Measurements from ENCODE around the gene SYNDIG1. TPM values are rescaled to one million over a fixed set of nuclear protein-coding genes. Genes with fewer than 3 reads are reported as not detected.

SYNDIG1 gene
- total RNA-seq, 1 donor: 2.2 TPM

DNA sequence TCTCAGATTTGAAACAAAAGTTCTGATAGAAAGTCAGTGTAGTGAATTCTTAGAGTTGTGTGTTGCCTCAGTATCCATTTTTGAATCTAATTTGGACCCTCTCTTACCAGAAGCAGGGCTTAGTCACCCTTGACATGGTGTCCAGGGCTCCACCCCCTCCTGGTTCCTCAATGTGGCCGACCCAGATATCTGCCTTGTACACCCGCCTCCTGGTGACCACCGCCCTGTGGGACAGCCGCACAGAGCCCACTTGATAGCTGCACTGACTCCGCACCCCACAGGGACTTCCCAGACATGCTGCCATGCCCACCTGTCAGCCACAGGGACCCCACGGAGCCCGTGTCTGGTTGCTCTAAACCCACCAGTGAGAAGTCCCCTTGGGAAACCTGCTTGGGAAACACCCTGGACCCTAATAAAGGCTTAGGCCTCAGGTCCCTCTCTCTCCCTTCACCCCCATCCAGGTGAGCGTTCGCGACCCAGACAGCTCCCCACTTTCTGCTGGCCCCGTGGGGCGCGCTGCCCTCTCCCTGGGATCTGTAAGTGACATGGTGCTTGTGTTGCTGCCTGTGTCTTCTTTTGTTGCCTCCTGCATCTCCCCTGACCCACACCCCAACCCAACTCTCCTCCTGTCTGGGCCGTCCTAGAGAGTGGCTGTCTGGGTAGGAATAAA is 47.2 kb upstream of the SYNDIG1 start:
- no peaks in the 10 kb centered on the region for H3K36me3 ChIP-seq (ENCODE audit: insufficient read depth, low read length)
- no peak overlapping the region for H3K27ac ChIP-seq (ENCODE audit: low read depth, low read length)
- no peaks in the 10 kb centered on the region for H3K79me2 ChIP-seq (ENCODE audit: insufficient read depth, low read length)
- no peak for DNase-seq (ENCODE audit: insufficient read length, low spot score, missing footprints)
- H3K9me3 ChIP-seq (ENCODE audit: low read depth, low read length): no peaks in the 10 kb centered on the region
- no peaks in the 10 kb centered on the region for H4K20me1 ChIP-seq (ENCODE audit: insufficient read depth, low read length)
- peaks cover 10% of the 10 kb centered on the region for H3K27me3 ChIP-seq (ENCODE audit: insufficient read depth, low read length)
- no peak for TF ChIP-seq CTCF (IDR thresholded peaks at IDR 0.05; ENCODE audit: extremely low read depth, low read depth, low read length)
- no peak overlapping the region for H3K4me3 ChIP-seq (ENCODE audit: insufficient read depth, low read length)
- H3K4me1 ChIP-seq (ENCODE audit: insufficient read depth, low read length): no peaks in the 10 kb centered on the region
- H2AFZ ChIP-seq (ENCODE audit: low read length): no peak overlapping the region
- no peak overlapping the region for H3K4me2 ChIP-seq (ENCODE audit: insufficient read depth, low read length)

DNA sequence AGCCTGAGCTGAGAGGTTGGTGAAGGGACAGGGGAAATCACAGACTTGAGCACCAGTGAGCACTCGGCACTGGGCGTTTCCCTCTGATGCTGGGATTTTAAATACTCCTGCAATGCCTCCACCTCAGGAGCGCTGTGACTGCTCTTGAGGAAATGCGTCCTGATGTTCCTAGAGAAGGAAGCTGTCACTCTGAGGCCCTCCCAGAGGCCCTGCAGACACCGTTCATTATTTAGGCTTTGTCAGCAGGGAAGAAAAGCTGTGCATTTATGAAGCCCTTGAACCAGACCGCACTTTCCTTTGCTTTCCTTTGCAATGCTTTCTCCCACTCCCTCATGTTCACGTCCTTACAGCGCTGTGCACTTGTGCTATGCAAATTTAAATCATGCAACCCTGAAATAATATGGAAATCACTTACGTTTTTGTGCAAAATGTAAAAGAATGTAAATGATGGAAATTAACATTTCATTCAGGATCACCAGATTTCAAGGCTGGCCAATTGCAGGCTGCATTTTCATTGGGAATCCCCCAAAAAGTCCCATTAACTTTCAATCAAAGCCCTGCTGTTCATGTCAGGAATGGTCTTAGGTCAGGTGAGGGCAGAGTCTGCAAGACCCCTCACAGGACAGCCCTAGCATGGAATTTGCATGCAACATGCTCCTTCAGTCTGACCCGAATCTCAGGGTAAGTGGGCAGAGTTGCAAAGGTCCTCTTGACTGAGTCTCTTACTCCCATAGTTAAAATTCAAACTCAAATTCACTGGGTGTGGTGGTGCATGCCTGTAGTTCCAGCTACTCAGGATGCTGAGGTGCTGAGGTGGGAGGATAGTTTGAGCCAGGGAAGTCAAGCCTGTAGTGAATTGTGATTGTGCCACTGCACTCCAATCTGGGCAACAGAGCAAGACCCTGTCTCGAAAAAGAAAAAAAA is 45.8 kb upstream of the SYNDIG1 start:
- Histone ChIP-seq H4K20me1 (ENCODE audit: insufficient read depth, low read length) (no peaks in the 10 kb centered on the region), H3K4me3 (ENCODE audit: insufficient read depth, low read length) (no peak overlapping the region), H3K4me2 (ENCODE audit: insufficient read depth, low read length) (no peak overlapping the region), H3K27me3 (ENCODE audit: insufficient read depth, low read length) (peaks cover 10% of the 10 kb centered on the region), H3K36me3 (ENCODE audit: insufficient read depth, low read length) (no peaks in the 10 kb centered on the region), H3K79me2 (ENCODE audit: insufficient read depth, low read length) (no peaks in the 10 kb centered on the region), H3K9me3 (ENCODE audit: low read depth, low read length) (no peaks in the 10 kb centered on the region), H3K27ac (ENCODE audit: low read depth, low read length) (no peak overlapping the region), H3K4me1 (ENCODE audit: insufficient read depth, low read length) (no peaks in the 10 kb centered on the region), H2AFZ (ENCODE audit: low read length) (no peak overlapping the region)
- DNase-seq (ENCODE audit: insufficient read length, low spot score, missing footprints): peak; percentile 66
- no peak for TF ChIP-seq CTCF (IDR thresholded peaks at IDR 0.05; ENCODE audit: extremely low read depth, low read depth, low read length)

- Histone ChIP-seq H3K79me2 (ENCODE audit: insufficient read depth, low read length) (no peaks in the 10 kb centered on the region), H3K27me3 (ENCODE audit: insufficient read depth, low read length) (peaks cover 10% of the 10 kb centered on the region), H4K20me1 (ENCODE audit: insufficient read depth, low read length) (no peaks in the 10 kb centered on the region), H3K27ac (ENCODE audit: low read depth, low read length) (no peak overlapping the region), H2AFZ (ENCODE audit: low read length) (no peak overlapping the region), H3K9me3 (ENCODE audit: low read depth, low read length) (no peaks in the 10 kb centered on the region), H3K4me1 (ENCODE audit: insufficient read depth, low read length) (no peaks in the 10 kb centered on the region), H3K4me3 (ENCODE audit: insufficient read depth, low read length) (no peak overlapping the region), H3K36me3 (ENCODE audit: insufficient read depth, low read length) (no peaks in the 10 kb centered on the region), H3K4me2 (ENCODE audit: insufficient read depth, low read length) (no peak overlapping the region)
- TF ChIP-seq CTCF (IDR thresholded peaks at IDR 0.05; ENCODE audit: extremely low read depth, low read depth, low read length): no peak
- DNase-seq (ENCODE audit: insufficient read length, low spot score, missing footprints): no peak
Measured at GRCh38 chr20:24425523-24426135, 43.8 kb upstream of the SYNDIG1 start.
